Peyer's patch (tissue), 4 donors: ENCODE measurements around the gene RMND5A.

Source experiments
- POLR2A ChIP-seq, 2 donors: fragments of 450-650 bp; IDR thresholded peaks; one replicate each; pipeline ENCODE4 v1.5.1; 2017; ENCODE audit warnings: antibody characterized with exemption in 2 of 2, mild to moderate bottlenecking in 2 of 2, moderate library complexity in 2 of 2
- TF ChIP-seq, protein P1 (sequence below), 6 experiments: fragments of 450-650 bp in 4 of 6; fragments of 200-600 bp in 2 of 6; sonication (generic) in 1 of 6; IDR thresholded peaks; one replicate each; pipeline ENCODE4 v1.5.1; 2017 to 2019; ENCODE audit warnings: antibody characterized with exemption in 6 of 6, mild to moderate bottlenecking in 3 of 6, moderate library complexity in 1 of 6

DNA sequence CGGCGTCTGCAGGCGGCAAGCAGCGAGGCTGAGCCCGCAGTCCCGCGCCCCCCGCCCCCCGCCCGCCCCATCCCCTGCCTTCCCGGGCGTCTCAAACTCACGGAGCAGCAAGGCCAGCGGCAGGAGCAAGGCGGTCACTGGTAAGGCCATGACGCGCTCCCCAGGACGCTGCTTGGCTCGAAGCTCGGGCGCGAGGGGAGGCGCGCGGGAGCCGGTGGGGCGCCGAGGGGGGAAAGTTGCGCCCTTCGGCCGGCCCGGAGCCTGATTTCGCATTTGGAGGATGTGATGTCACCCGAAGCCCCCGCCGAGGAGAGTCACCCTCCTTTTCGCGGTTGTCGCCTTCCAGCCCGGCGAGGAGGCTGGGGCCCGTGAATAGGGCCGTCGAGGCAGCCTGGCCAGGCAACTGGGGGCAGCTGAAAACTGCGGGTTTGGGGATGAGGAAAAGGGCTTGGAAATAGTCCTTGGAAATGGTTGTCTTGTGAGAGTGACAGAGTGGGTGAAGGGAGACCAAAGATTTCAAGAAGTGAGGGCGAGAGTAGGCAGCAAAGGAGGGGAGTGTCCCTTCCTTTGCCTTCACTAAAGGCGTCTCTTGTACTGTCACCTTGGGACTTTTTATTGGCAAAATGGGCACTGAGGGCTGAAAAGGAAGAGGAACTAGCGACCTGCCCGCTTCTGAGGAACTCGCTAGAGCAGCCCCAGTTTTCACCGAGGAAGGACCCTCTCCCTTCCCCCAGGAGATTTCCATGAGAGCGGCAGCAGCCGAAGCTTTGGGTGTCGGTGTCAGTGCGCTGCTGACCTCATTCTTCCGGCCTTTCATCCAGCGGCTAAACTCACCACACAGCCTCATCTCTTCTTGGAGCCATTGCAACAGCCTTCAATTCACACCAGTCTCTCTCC is 70.8 kb downstream of the RMND5A start, which contains the start of gene CD8A:
- TF ChIP-seq, protein P1, sequence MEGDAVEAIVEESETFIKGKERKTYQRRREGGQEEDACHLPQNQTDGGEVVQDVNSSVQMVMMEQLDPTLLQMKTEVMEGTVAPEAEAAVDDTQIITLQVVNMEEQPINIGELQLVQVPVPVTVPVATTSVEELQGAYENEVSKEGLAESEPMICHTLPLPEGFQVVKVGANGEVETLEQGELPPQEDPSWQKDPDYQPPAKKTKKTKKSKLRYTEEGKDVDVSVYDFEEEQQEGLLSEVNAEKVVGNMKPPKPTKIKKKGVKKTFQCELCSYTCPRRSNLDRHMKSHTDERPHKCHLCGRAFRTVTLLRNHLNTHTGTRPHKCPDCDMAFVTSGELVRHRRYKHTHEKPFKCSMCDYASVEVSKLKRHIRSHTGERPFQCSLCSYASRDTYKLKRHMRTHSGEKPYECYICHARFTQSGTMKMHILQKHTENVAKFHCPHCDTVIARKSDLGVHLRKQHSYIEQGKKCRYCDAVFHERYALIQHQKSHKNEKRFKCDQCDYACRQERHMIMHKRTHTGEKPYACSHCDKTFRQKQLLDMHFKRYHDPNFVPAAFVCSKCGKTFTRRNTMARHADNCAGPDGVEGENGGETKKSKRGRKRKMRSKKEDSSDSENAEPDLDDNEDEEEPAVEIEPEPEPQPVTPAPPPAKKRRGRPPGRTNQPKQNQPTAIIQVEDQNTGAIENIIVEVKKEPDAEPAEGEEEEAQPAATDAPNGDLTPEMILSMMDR (IDR thresholded peaks at IDR 0.05): no peak
- TF ChIP-seq POLR2A (IDR thresholded peaks at IDR 0.05): no peak
